SK-N-MC (cell line): Measurements from ENCODE around the gene PYY.
"Not testable (repeated sequence)": the region's sequence is repeated elsewhere in the genome, so short reads cannot be mapped to it uniquely, and the experiment has no call there.

Source experiments
- EZH2 ChIP-seq: fragments of 200-600 bp; sonication (generic); IDR thresholded peaks from one replicate; pipeline ENCODE4 v1.6.1; 2017; ENCODE audit warnings: antibody characterized with exemption
- POLR2AphosphoS5 ChIP-seq: IDR thresholded peaks from 2 replicates; pipeline ENCODE4 v1.6.1; 2012; ENCODE audit warnings: mild to moderate bottlenecking, low read depth, low read length, borderline replicate concordance

- not testable (repeated sequence) for TF ChIP-seq POLR2AphosphoS5, EZH2
Observed at GRCh38 chr17:43972444-43973212, 18.9 kb upstream of the PYY start.
